SU-DHL-6 (cell line): Measurements from ENCODE around the gene SYK.

Experiments
- H2AFZ ChIP-seq: fragments of 200-600 bp; sonication (generic); 2 replicates; pipeline ENCODE4 v1.6.1; 2014; ENCODE audit warnings: low read depth, mild to moderate bottlenecking, moderate library complexity, mixed read lengths, antibody characterized with exemption, low read length; ENCODE audit not compliant: severe bottlenecking
- H3F3A ChIP-seq: fragments of 200-600 bp; shearing (Covaris generic); 2 replicates; pipeline ENCODE4 v1.6.0; 2016; ENCODE audit warnings: antibody characterized with exemption, mild to moderate bottlenecking; ENCODE audit not compliant: insufficient read depth
- H3K27ac ChIP-seq: fragments of 200-600 bp; sonication (generic); 2 replicates; pipeline ENCODE4 v1.5.1; 2016; ENCODE audit warnings: low read depth, mild to moderate bottlenecking, low read length, moderate library complexity, mixed read lengths
- H3K27me3 ChIP-seq: fragments of 200-600 bp; sonication (generic), shearing (Covaris generic); 2 replicates; pipeline ENCODE4 v1.6.0; 2014; ENCODE audit warnings: mild to moderate bottlenecking, low read length
- H3K36me3 ChIP-seq: fragments of 200-600 bp; sonication (generic); 2 replicates; pipeline ENCODE4 v1.6.1; 2014; ENCODE audit warnings: mild to moderate bottlenecking, low read length, mixed read lengths
- H3K4me2 ChIP-seq: fragments of 300-600, 200-600 bp; shearing (Covaris generic), sonication (generic); 2 replicates; pipeline ENCODE4 v1.6.0; 2014; ENCODE audit warnings: low read length, low read depth, mild to moderate bottlenecking; ENCODE audit not compliant: poor library complexity, severe bottlenecking
- H3K4me3 ChIP-seq: fragments of 200-600 bp; sonication (generic); 2 replicates; pipeline ENCODE4 v1.5.1; 2014; ENCODE audit warnings: antibody characterized with exemption, low read length, mild to moderate bottlenecking, mixed read lengths; ENCODE audit not compliant: insufficient read depth, poor library complexity, severe bottlenecking
- H3K79me2 ChIP-seq: fragments of 200-600 bp; sonication (generic); 2 replicates; pipeline ENCODE4 v1.6.1; 2014; ENCODE audit warnings: mild to moderate bottlenecking, low read length, moderate library complexity; ENCODE audit not compliant: insufficient read depth
- H3K9ac ChIP-seq: fragments of 200-600 bp; sonication (generic); 2 replicates; pipeline ENCODE4 v1.7.0; 2014; ENCODE audit warnings: mild to moderate bottlenecking, low read length
- H3K9me2 ChIP-seq: fragments of 200-600 bp; sonication (generic); replicated peaks from 2 replicates; pipeline ENCODE4 v1.6.1; 2014; ENCODE audit warnings: low read length; ENCODE audit not compliant: insufficient read depth
- H3K9me3 ChIP-seq: fragments of 200-600 bp; sonication (generic); 2 replicates; pipeline ENCODE4 v1.6.1; 2014; ENCODE audit warnings: low read length, mixed read lengths; ENCODE audit not compliant: insufficient read depth
- H4K20me1 ChIP-seq: fragments of 200-600 bp; sonication (generic); 2 replicates; pipeline ENCODE4 v1.6.1; 2014; ENCODE audit warnings: low read depth, mild to moderate bottlenecking, antibody characterized with exemption, low read length, moderate library complexity, mixed read lengths
- EZH2phosphoT487 ChIP-seq: fragments of 200-600 bp; sonication (generic), shearing (Covaris generic); conservative IDR thresholded peaks from 2 replicates; pipeline ENCODE4 v1.6.1; 2018; ENCODE audit warnings: mild to moderate bottlenecking, antibody characterized with exemption, low read length, moderate library complexity, mixed read lengths
- TF ChIP-seq, protein P1 (sequence below): fragments of 200-600 bp; sonication (generic); IDR thresholded peaks from one replicate; pipeline ENCODE4 v1.5.1; 2017; ENCODE audit warnings: antibody characterized with exemption, mild to moderate bottlenecking, low read length, moderate library complexity; ENCODE audit not compliant: insufficient read depth, poor library complexity, severe bottlenecking

The SYK gene

DNA sequence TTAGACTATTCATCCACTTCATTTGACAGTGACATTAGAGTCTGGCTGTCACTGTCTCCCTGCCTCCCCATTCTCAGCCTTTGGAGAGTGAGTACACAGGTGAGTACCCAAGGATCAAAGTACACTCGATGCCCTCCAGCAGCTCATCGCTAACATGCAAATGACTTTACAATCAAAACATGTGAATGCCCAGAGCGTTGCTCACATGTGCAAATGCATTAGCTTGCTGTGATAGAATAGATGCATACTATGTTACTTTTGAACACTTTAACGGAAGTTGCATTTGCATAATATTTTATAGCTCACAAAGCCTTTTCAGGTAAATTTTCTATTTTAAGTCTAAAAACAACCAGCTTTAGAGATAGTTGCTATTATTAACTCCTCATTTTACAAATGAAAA lies 107.6 kb downstream of the SYK start:
- Histone ChIP-seq H3K27me3 (no peaks in the 10 kb centered on the region), H3K36me3 (no peaks in the 10 kb centered on the region), H3K9ac (no peak overlapping the region), H4K20me1 (no peaks in the 10 kb centered on the region), H3F3A (no peaks in the 10 kb centered on the region), H3K9me2 (no peaks in the 10 kb centered on the region), H3K4me2 (no peak overlapping the region), H3K4me3 (no peak overlapping the region), H3K27ac (no peak overlapping the region), H2AFZ (no peak overlapping the region), H3K9me3 (no peaks in the 10 kb centered on the region), H3K79me2 (no peaks in the 10 kb centered on the region)
- TF ChIP-seq EZH2phosphoT487, result no peak
- TF ChIP-seq, protein P1, sequence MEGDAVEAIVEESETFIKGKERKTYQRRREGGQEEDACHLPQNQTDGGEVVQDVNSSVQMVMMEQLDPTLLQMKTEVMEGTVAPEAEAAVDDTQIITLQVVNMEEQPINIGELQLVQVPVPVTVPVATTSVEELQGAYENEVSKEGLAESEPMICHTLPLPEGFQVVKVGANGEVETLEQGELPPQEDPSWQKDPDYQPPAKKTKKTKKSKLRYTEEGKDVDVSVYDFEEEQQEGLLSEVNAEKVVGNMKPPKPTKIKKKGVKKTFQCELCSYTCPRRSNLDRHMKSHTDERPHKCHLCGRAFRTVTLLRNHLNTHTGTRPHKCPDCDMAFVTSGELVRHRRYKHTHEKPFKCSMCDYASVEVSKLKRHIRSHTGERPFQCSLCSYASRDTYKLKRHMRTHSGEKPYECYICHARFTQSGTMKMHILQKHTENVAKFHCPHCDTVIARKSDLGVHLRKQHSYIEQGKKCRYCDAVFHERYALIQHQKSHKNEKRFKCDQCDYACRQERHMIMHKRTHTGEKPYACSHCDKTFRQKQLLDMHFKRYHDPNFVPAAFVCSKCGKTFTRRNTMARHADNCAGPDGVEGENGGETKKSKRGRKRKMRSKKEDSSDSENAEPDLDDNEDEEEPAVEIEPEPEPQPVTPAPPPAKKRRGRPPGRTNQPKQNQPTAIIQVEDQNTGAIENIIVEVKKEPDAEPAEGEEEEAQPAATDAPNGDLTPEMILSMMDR, result no peak

DNA sequence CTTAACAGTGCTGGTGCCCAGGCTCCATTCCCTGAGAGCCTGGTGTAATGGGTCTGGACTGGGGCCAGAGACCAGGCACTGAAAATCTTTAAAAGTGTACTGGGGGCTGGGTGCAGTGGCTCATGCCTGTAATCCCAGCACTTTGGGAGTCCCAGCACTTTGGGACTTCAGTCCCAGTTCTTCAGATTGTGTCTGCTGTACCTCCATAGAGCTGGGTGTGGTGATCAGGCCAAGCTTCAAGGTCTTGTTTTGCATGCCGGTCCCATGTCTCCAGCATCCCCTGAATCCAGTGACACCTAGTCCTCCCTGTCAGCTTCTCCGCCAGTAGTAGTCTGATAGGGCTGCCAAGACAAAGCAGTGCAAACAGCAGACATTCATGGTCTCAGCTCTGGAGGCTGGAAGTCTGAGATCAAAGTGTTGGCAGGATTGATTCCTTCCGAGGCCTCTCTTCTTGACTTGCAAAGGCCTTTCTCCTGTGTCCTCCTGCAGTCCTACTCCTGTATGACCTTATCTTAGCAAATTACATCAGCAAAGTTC lies 108.2 kb downstream of the SYK start:
- H3K9me2 ChIP-seq, result no peaks in the 10 kb centered on the region
- no peaks in the 10 kb centered on the region for H3K9me3 ChIP-seq
- no peaks in the 10 kb centered on the region for H4K20me1 ChIP-seq
- no peaks in the 10 kb centered on the region for H3K79me2 ChIP-seq
- no peaks in the 10 kb centered on the region for H3K36me3 ChIP-seq
- no peak overlapping the region for H3K9ac ChIP-seq
- no peaks in the 10 kb centered on the region for H3K27me3 ChIP-seq
- H3K4me3 ChIP-seq, result no peak overlapping the region
- TF ChIP-seq EZH2phosphoT487, result no peak
- TF ChIP-seq, protein P1, result no peak
- H3K4me2 ChIP-seq, result no peak overlapping the region
- H2AFZ ChIP-seq, result no peak overlapping the region
- H3K27ac ChIP-seq, result no peak overlapping the region
- no peaks in the 10 kb centered on the region for H3F3A ChIP-seq

DNA sequence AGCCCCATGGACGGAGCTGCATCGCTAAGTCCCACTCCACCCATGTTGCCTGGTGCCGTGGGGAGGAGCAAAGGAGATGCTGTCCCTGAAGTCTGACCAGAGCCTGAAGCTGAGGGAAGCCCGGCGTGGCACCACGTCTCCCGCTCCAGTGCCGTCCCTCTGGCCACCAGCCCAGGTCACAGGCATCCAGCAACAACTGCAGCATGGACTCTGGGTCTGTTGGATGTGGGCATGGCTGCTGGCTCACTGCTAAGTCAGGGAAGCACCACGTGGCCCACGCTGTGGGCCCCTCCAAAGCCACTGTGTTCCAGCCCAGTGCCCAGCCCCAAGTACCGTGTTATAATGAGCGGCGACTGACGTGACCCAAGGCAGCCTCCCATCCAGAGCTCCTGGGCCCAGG lies 112.6 kb downstream of the SYK start:
- TF ChIP-seq, protein P1, result no peak
- TF ChIP-seq EZH2phosphoT487, result no peak
- Histone ChIP-seq H3K79me2 (no peaks in the 10 kb centered on the region), H3K4me3 (no peak overlapping the region), H2AFZ (no peak overlapping the region), H3F3A (no peaks in the 10 kb centered on the region), H3K9me2 (no peaks in the 10 kb centered on the region), H3K27ac (no peak overlapping the region), H4K20me1 (no peaks in the 10 kb centered on the region), H3K9me3 (no peaks in the 10 kb centered on the region), H3K27me3 (no peaks in the 10 kb centered on the region), H3K36me3 (no peaks in the 10 kb centered on the region), H3K9ac (no peak overlapping the region), H3K4me2 (no peak overlapping the region)
